OCI-LY1 (cell line): ENCODE results near the gene ART1.

ENCODE experiments used
- H2AFZ ChIP-seq: fragments of 200-600 bp; sonication (generic), shearing (Covaris generic); 2 replicates; pipeline ENCODE4 v1.6.0; 2014; ENCODE audit warnings: antibody characterized with exemption, mild to moderate bottlenecking, low read length
- H3F3A ChIP-seq: fragments of 200-600 bp; sonication (generic), shearing (Covaris generic); 2 replicates; pipeline ENCODE4 v1.6.0; 2014; ENCODE audit warnings: mild to moderate bottlenecking, antibody characterized with exemption, low read length, moderate library complexity; ENCODE audit not compliant: insufficient read depth
- H3K27ac ChIP-seq: fragments of 200-600 bp; sonication (generic); 2 replicates; pipeline ENCODE4 v1.5.1; 2014; ENCODE audit warnings: low read length, mixed run types, mild to moderate bottlenecking, low read depth; ENCODE audit not compliant: poor library complexity, severe bottlenecking
- H3K27me3 ChIP-seq: fragments of 200-600 bp; sonication (generic); 2 replicates; pipeline ENCODE4 v1.6.0; 2014; ENCODE audit warnings: antibody characterized with exemption, mild to moderate bottlenecking, low read length, moderate library complexity; ENCODE audit not compliant: insufficient read depth
- H3K36me3 ChIP-seq: fragments of 200-600 bp; sonication (generic); 2 replicates; pipeline ENCODE4 v1.6.1; 2014; ENCODE audit warnings: mild to moderate bottlenecking, antibody characterized with exemption, low read length, moderate library complexity, mixed read lengths; ENCODE audit not compliant: insufficient read depth
- H3K4me1 ChIP-seq: fragments of 200-600 bp; sonication (generic); 2 replicates; pipeline ENCODE4 v1.5.1; 2014; ENCODE audit warnings: mild to moderate bottlenecking, low read length, moderate library complexity; ENCODE audit not compliant: insufficient read depth, severe bottlenecking
- H3K4me2 ChIP-seq: fragments of 200-600 bp; sonication (generic), shearing (Covaris generic); 2 replicates; pipeline ENCODE4 v1.6.1; 2014; ENCODE audit warnings: low read length
- H3K4me3 ChIP-seq: fragments of 200-600 bp; sonication (generic); 2 replicates; pipeline ENCODE4 v1.5.1; 2014; ENCODE audit warnings: low read length, low read depth, mild to moderate bottlenecking, mixed read lengths; ENCODE audit not compliant: poor library complexity, severe bottlenecking
- H3K79me2 ChIP-seq: fragments of 200-600 bp; shearing (Covaris generic); 2 replicates; pipeline ENCODE4 v1.6.1; 2016; ENCODE audit warnings: mixed run types, low read length, mixed read lengths; ENCODE audit not compliant: insufficient read depth
- H3K9ac ChIP-seq: fragments of 200-600 bp; sonication (generic), shearing (Covaris generic); 2 replicates; pipeline ENCODE4 v1.6.1; 2014; ENCODE audit warnings: mild to moderate bottlenecking, low read length, mixed read lengths
- H3K9me2 ChIP-seq: fragments of 200-600 bp; sonication (generic), shearing (Covaris generic); 2 replicates; pipeline ENCODE4 v1.6.1; 2014; ENCODE audit warnings: low read depth, mild to moderate bottlenecking, low read length, mixed read lengths
- H3K9me3 ChIP-seq: fragments of 200-600 bp; shearing (Covaris generic); 2 replicates; pipeline ENCODE4 v1.6.1; 2014; ENCODE audit warnings: low read length, mixed read lengths
- H4K20me1 ChIP-seq: fragments of 200-600 bp; sonication (generic), shearing (Covaris generic); 2 replicates; pipeline ENCODE4 v1.6.0; 2016; ENCODE audit warnings: mild to moderate bottlenecking, low read length; ENCODE audit not compliant: insufficient read depth
- EZH2 ChIP-seq: fragments of 200-600 bp; sonication (generic), shearing (Covaris generic); IDR thresholded peaks from 2 replicates; pipeline ENCODE4 v1.8.0; 2017; ENCODE audit warnings: borderline replicate concordance, mixed run types, mild to moderate bottlenecking, antibody characterized with exemption, low read length, moderate library complexity, mixed read lengths
- TF ChIP-seq, protein P1 (sequence below): fragments of 200-600 bp; sonication (generic), shearing (Covaris generic); IDR thresholded peaks from 2 replicates; pipeline ENCODE4 v1.5.1; 2017; ENCODE audit warnings: mild to moderate bottlenecking, antibody characterized with exemption, low read length, moderate library complexity, mixed read lengths

ART1 gene

DNA sequence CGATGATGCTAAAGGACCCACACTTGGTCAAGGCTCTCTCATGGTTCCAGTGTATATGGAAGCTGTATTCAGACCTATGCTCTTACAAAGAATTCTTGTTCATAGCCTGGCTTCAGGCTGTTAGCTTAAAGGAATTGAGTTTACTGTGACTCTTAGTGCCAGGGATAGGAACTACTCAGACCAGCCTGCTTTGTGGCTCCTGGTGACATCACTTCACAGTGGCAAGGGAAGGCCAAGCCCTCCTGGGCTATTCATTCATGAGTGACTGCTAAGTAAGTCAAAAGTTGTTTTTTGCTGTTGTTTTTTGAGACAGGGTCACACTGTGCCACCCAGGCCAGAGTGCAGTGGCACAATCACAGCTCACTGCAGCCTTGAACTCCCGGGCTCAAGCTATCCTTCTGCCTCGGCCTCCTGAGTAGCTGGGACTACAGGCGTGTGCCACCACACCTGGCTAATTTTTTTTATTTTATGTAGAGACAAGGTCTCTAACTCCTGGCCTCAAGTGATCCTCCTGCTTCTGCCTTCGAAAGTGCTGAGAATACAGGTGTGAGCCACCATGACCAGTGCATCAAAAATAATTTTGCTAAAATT lies 12.8 kb upstream of the ART1 start:
- Histone ChIP-seq H3K79me2 (no peaks in the 10 kb centered on the region), H3K9ac (no peak overlapping the region), H4K20me1 (no peaks in the 10 kb centered on the region), H3K9me2 (no peaks in the 10 kb centered on the region), H2AFZ (no peak overlapping the region), H3K4me2 (no peak overlapping the region), H3K9me3 (no peaks in the 10 kb centered on the region), H3K27me3 (no peaks in the 10 kb centered on the region), H3K4me3 (no peak overlapping the region), H3K27ac (no peak overlapping the region), H3K4me1 (no peaks in the 10 kb centered on the region), H3F3A (no peaks in the 10 kb centered on the region), H3K36me3 (no peaks in the 10 kb centered on the region)
- TF ChIP-seq EZH2, result no peak
- TF ChIP-seq, protein P1, sequence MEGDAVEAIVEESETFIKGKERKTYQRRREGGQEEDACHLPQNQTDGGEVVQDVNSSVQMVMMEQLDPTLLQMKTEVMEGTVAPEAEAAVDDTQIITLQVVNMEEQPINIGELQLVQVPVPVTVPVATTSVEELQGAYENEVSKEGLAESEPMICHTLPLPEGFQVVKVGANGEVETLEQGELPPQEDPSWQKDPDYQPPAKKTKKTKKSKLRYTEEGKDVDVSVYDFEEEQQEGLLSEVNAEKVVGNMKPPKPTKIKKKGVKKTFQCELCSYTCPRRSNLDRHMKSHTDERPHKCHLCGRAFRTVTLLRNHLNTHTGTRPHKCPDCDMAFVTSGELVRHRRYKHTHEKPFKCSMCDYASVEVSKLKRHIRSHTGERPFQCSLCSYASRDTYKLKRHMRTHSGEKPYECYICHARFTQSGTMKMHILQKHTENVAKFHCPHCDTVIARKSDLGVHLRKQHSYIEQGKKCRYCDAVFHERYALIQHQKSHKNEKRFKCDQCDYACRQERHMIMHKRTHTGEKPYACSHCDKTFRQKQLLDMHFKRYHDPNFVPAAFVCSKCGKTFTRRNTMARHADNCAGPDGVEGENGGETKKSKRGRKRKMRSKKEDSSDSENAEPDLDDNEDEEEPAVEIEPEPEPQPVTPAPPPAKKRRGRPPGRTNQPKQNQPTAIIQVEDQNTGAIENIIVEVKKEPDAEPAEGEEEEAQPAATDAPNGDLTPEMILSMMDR, result no peak

DNA sequence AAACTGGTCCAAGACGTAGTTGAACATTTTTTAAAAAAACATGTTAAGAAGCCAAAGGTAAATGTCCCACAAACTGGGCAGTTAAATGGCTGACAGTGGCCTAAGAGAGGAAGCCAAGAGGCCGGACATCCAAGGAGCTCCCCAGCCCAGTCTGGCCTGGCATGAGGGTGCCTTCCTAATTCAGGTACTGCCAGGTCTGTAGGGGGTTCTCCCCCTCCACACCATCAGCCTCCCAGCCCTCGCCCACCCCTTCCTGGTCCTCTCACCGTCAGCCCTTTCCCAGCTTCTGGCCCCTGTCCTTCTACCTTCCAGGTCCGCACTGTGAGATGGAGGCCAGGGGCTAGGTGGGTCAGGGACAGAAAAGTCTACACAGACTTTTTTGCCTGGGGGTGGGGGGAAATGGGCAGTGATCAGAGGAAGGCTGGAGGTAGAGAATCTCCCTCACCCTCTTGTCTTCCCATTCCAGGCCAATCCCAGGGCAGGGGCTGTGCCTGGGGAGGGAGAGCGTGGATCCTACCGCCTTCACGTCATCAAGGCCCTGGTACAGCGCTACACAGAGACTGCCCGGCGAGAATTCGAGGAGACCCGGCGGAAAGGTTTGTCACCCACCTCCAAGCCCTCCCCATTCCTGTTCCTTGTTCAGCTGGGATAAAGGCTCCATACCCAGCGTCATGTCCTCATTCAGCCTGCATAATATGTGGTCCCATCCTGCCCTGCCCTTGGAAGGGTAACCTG lies 9.1 kb upstream of the ART1 start:
- H3K9me3 ChIP-seq, result no peaks in the 10 kb centered on the region
- no peak for TF ChIP-seq EZH2
- TF ChIP-seq, protein P1, result no peak
- no peak overlapping the region for H3K4me2 ChIP-seq
- H3F3A ChIP-seq, result no peaks in the 10 kb centered on the region
- no peaks in the 10 kb centered on the region for H3K36me3 ChIP-seq
- H3K9ac ChIP-seq, result no peak overlapping the region
- no peaks in the 10 kb centered on the region for H4K20me1 ChIP-seq
- H3K27me3 ChIP-seq, result no peaks in the 10 kb centered on the region; the same call in 1 of the 2 replicates
- no peak overlapping the region for H3K4me3 ChIP-seq
- H3K9me2 ChIP-seq, result no peaks in the 10 kb centered on the region
- H2AFZ ChIP-seq, result no peak overlapping the region
- H3K79me2 ChIP-seq, result no peaks in the 10 kb centered on the region
- no peaks in the 10 kb centered on the region for H3K4me1 ChIP-seq
- H3K27ac ChIP-seq, result no peak overlapping the region

DNA sequence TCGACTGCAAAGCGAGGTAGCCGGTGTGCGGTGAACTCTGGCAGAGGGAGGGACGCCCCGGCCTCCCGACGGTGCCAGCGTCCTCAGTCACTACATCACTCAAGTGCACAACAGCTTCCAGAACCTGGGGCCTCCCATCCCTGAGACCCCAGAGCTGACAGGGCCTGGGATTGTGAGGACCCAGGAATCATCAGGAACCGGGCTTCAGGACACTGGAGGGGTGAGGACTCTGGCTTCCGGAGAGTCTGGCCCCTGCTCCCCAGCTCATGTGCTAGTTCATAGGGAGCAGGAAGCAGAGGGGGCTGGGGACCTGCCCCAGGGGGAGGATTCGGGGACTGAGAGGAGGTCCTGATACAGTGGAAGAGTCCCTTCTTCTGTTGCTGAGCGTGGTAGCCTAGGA lies 7.7 kb upstream of the ART1 start:
- Histone ChIP-seq H3K4me3 (no peak overlapping the region), H3K9me2 (no peaks in the 10 kb centered on the region), H3K27ac (no peak overlapping the region), H3F3A (no peaks in the 10 kb centered on the region), H3K9me3 (no peaks in the 10 kb centered on the region), H2AFZ (no peak overlapping the region), H3K79me2 (no peaks in the 10 kb centered on the region), H3K4me1 (no peaks in the 10 kb centered on the region), H3K9ac (no peak overlapping the region), H4K20me1 (no peaks in the 10 kb centered on the region), H3K27me3 (no peaks in the 10 kb centered on the region; the same call in 1 of the 2 replicates), H3K4me2 (no peak overlapping the region), H3K36me3 (no peaks in the 10 kb centered on the region)
- no peak for TF ChIP-seq EZH2
- TF ChIP-seq, protein P1, result no peak
